Endothelial cell of umbilical vein (primary cell): ENCODE measurements around the gene RTN3. TPM values are rescaled to one million over a fixed set of nuclear protein-coding genes. Genes with fewer than 3 reads are reported as not detected.

Experiments used
- BruUV-seq: library from RNA; stranded (reverse); fragments of 400-500 nt; replicated peaks from 2 replicates; lab custom pipeline; 2021; lab: Mats Ljungman, UMichigan
- CTCF ChIA-PET: fragments of 300-600, 350-600 bp; sonication (Branson Sonifier 250); formaldehyde crosslinking; loops from one replicate; lab custom pipeline; 2021; ENCODE audit warnings: antibody characterized with exemption, inconsistent platforms; lab: Charles Lee
- POLR2A ChIA-PET: fragments of 300-600, 350-600 bp; sonication (Branson Sonifier 250); formaldehyde crosslinking; loops from one replicate; lab custom pipeline; 2021; ENCODE audit warnings: antibody characterized with exemption, inconsistent platforms; lab: Charles Lee
- DNase-seq: peaks from one replicate; pipeline ENCODE4 v3.0.0-alpha.2; 2011; ENCODE audit warnings: low read depth, low spot score
- FAIRE-seq: peaks from 2 replicates; lab custom pipeline; 2011; peaks lifted over from hg19 to GRCh38; lab: Jason Lieb, UNC
- H2AFZ ChIP-seq: 2 replicates; pipeline ENCODE4 v1.6.0; 2012; ENCODE audit warnings: low read depth, low read length, control low read depth, inconsistent platforms
- H3K27ac ChIP-seq: 2 replicates; pipeline ENCODE4 v1.5.1; 2011; ENCODE audit warnings: low read depth, mild to moderate bottlenecking, control low read depth, low read length, moderate library complexity; ENCODE audit not compliant: insufficient read depth
- H3K27me3 ChIP-seq, 2 experiments: 2 replicates each; pipeline versions ENCODE4 v1.6.0 to v1.6.1; 2011; ENCODE audit warnings: low read length in 2 of 2, mixed read lengths in 1 of 2; ENCODE audit not compliant: control insufficient read depth in 2 of 2, insufficient read depth in 2 of 2
- H3K36me3 ChIP-seq, 2 experiments: 2 replicates in 1 of 2; 3 replicates in 1 of 2; pipeline ENCODE4 v1.5.1; 2011; ENCODE audit warnings: low read length in 2 of 2, mild to moderate bottlenecking in 1 of 2, moderate library complexity in 1 of 2; ENCODE audit not compliant: control insufficient read depth in 2 of 2, insufficient read depth in 2 of 2; ENCODE audit errors: extremely low read depth in 1 of 2
- H3K4me1 ChIP-seq: 3 replicates; pipeline ENCODE4 v1.5.1; 2011; ENCODE audit warnings: mild to moderate bottlenecking, low read length; ENCODE audit not compliant: control insufficient read depth, insufficient read depth; ENCODE audit errors: extremely low read depth
- H3K4me2 ChIP-seq: 2 replicates; pipeline ENCODE4 v1.6.1; 2011; ENCODE audit warnings: low read length, control low read depth, mixed read lengths; ENCODE audit not compliant: insufficient read depth
- H3K4me3 ChIP-seq, 3 experiments: fragments of 200-600 bp in 1 of 3; sonication (generic), shearing (Covaris generic) in 1 of 3; replicated peaks in 1 of 3; 2 replicates each; pipeline ENCODE4 v1.5.1; 2011 to 2016; ENCODE audit warnings: control low read depth in 3 of 3, low read length in 3 of 3, mild to moderate bottlenecking in 2 of 3, inconsistent platforms in 1 of 3, low read depth in 1 of 3, moderate library complexity in 1 of 3; ENCODE audit not compliant: insufficient read depth in 1 of 3
- H3K79me2 ChIP-seq: 2 replicates; pipeline ENCODE4 v1.6.0; 2012; ENCODE audit warnings: low read length, inconsistent platforms; ENCODE audit not compliant: control insufficient read depth, insufficient read depth
- H3K9ac ChIP-seq: replicated peaks from 2 replicates; pipeline ENCODE3; 2011; ENCODE audit warnings: low read length, control low read depth; ENCODE audit not compliant: insufficient read depth; ENCODE audit errors: extremely low read depth
- H3K9me1 ChIP-seq: replicated peaks from 3 replicates; pipeline ENCODE4 v1.6.0; 2011; ENCODE audit warnings: mild to moderate bottlenecking, low read length; ENCODE audit not compliant: control insufficient read depth, insufficient read depth; ENCODE audit errors: extremely low read depth
- H3K9me3 ChIP-seq: replicated peaks from 2 replicates; pipeline ENCODE4 v1.5.1; 2012; ENCODE audit warnings: low read length, inconsistent platforms; ENCODE audit not compliant: control insufficient read depth, insufficient read depth
- H4K20me1 ChIP-seq: replicated peaks from 2 replicates; pipeline ENCODE3; 2011; ENCODE audit warnings: mild to moderate bottlenecking, low read length; ENCODE audit not compliant: control insufficient read depth, insufficient read depth; ENCODE audit errors: extremely low read depth
- CTCF ChIP-seq, 2 donors: IDR thresholded peaks; 1 replicate in 1 of 2; 2 replicates in 1 of 2; pipeline ENCODE4 v1.5.1; 2011; ENCODE audit warnings: low read length in 2 of 2, mild to moderate bottlenecking in 2 of 2, moderate library complexity in 2 of 2, control low read depth in 1 of 2, inconsistent platforms in 1 of 2, low read depth in 1 of 2; ENCODE audit not compliant: insufficient read depth in 1 of 2; ENCODE audit errors: extremely low read depth in 1 of 2
- EZH2 ChIP-seq: IDR thresholded peaks from 2 replicates; pipeline ENCODE4 v1.6.1; 2012; ENCODE audit warnings: borderline replicate concordance, low read depth, mild to moderate bottlenecking, moderate library complexity, low read length, inconsistent platforms; ENCODE audit not compliant: severe bottlenecking
- FOS ChIP-seq: IDR thresholded peaks from 2 replicates; pipeline ENCODE4 v1.6.1; 2011; ENCODE audit warnings: mild to moderate bottlenecking, low read length, moderate library complexity, borderline replicate concordance; ENCODE audit not compliant: insufficient read depth
- GATA2 ChIP-seq: IDR thresholded peaks from 2 replicates; pipeline ENCODE4 v1.7.0; 2011; ENCODE audit warnings: low read depth, mild to moderate bottlenecking, moderate library complexity, mixed read lengths, low read length; ENCODE audit not compliant: insufficient read length, insufficient read depth
- JUN ChIP-seq: IDR thresholded peaks from 2 replicates; pipeline ENCODE4 v1.6.1; 2011; ENCODE audit warnings: borderline replicate concordance, low read depth; ENCODE audit not compliant: insufficient read length, insufficient read depth
- MAX ChIP-seq: IDR thresholded peaks from 2 replicates; pipeline ENCODE4 v1.6.1; 2011; ENCODE audit not compliant: insufficient read depth, insufficient read length
- MYC ChIP-seq: IDR thresholded peaks from one replicate; pipeline ENCODE4 v1.6.1; 2011; ENCODE audit warnings: mild to moderate bottlenecking, low read depth, low read length
- POLR2A ChIP-seq: IDR thresholded peaks from 2 replicates; pipeline ENCODE4 v1.6.1; 2012; ENCODE audit warnings: low read depth, mild to moderate bottlenecking, control low read depth, low read length
- POLR2AphosphoS5 ChIP-seq: IDR thresholded peaks from 2 replicates; pipeline ENCODE4 v1.6.1; 2012; ENCODE audit warnings: low read depth, mild to moderate bottlenecking, control low read depth, low read length, moderate library complexity; ENCODE audit not compliant: insufficient read depth
- dilution Hi-C: fragments of 300-500 bp; cut with MboI; formaldehyde crosslinking; loops from one replicate; pipeline ENCODE4 v1.15.0; 2019; ENCODE audit warnings: low sequenced_read_pairs; ENCODE audit not compliant: extremely low pct_ligation_motif_present
- intact Hi-C: fragments of 100-400 bp; cut with micrococcal nuclease; formaldehyde crosslinking; loops from one replicate; pipeline ENCODE4 v1.10.0; 2022
- polyA plus RNA-seq, 4 experiments: library from polyadenylated mRNA; depleted of rRNA in 3 of 4; stranded (reverse) in 3 of 4; unstranded in 1 of 4; fragments of >200 nt; gene quantifications; 2 replicates each; pipeline versions ENCODE4 v1.2.1 to v1.2.3, GENCODE V29; 2011 to 2012; ENCODE audit warnings: missing spikeins in 1 of 4
- total RNA-seq: library from RNA; stranded (reverse); gene quantifications from 2 replicates; pipeline ENCODE4 v1.2.3, GENCODE V29; 2021

Gene RTN3
- total and polyA plus RNA-seq, 2 donors (not counting 3 experiments of a cell fraction or from before 2014, with no cell fraction given), result 90.6 to 112 TPM

GRCh38 chr11:63766531-63767235 lies 85.4 kb downstream of the RTN3 start:
- peaks cover 2 to 5% of the 10 kb centered on the region in 2 experiments for H3K36me3 ChIP-seq
- H3K27me3 ChIP-seq, result peaks cover 0 to 6% of the 10 kb centered on the region in 2 experiments
- H2AFZ ChIP-seq, result no peak overlapping the region
- ChIA-PET POLR2A (no interaction called here), CTCF (interaction anchor here (0.6 to 4.6 kb wide), 10 partner anchors 12 to 234 kb away, joined by 3 to 55 read pairs (median 6); partner anchors contain the start of gene RCOR2)
- H3K9me3 ChIP-seq, result no peaks in the 10 kb centered on the region
- H4K20me1 ChIP-seq, result no peaks in the 10 kb centered on the region
- H3K27ac ChIP-seq, result no peak overlapping the region
- no peaks in the 10 kb centered on the region for H3K9me1 ChIP-seq
- peaks cover 15% of the 10 kb centered on the region for H3K79me2 ChIP-seq
- no peak for TF ChIP-seq CTCF (IDR thresholded peaks at IDR 0.05; ENCODE audit: extremely low read depth in 1 of 2, insufficient read depth in 1 of 2, low read depth in 1 of 2, low read length in 2 of 2)
- TF ChIP-seq POLR2A, result no peak
- TF ChIP-seq FOS, result no peak
- no peak for TF ChIP-seq JUN
- TF ChIP-seq GATA2, result no peak
- TF ChIP-seq POLR2AphosphoS5, result no peak
- TF ChIP-seq MYC, result no peak
- no peak for TF ChIP-seq EZH2
- no peak for TF ChIP-seq MAX
- dilution Hi-C loops (no loop called here), intact Hi-C loops (loop anchor here (1.0 to 2.0 kb wide), 5 partner anchors 47 to 382 kb away; partner anchors contain the start of genes NAA40 and SPINDOC)
- no TSS peak for BruUV-seq
- peak overlapping the region; percentile 81 for H3K4me2 ChIP-seq
- no peak for FAIRE-seq
- H3K4me3 ChIP-seq, result peak overlapping the region in 2 of 3 experiments; percentile 84 to 91
- no peak for DNase-seq
- H3K4me1 ChIP-seq, result peaks cover 23% of the 10 kb centered on the region
- H3K9ac ChIP-seq, result no peak overlapping the region
